Brain microvascular endothelial cell (primary cell): ENCODE data around the gene KCNB1.

Experiments used
- DNase-seq: peaks from one replicate; pipeline ENCODE4 v3.0.0-alpha.2; 2020
- H3K27ac ChIP-seq: fragments of 250-450 bp; sonication (Bioruptor Pico); 2 replicates; pipeline ENCODE4 v1.5.1; 2020; ENCODE audit warnings: mild to moderate bottlenecking, moderate library complexity
- H3K27me3 ChIP-seq: fragments of 250-450 bp; sonication (Bioruptor Pico); replicated peaks from 2 replicates; pipeline ENCODE4 v1.5.1; 2020; ENCODE audit warnings: mild to moderate bottlenecking
- H3K36me3 ChIP-seq: fragments of 250-450 bp; sonication (Bioruptor Pico); replicated peaks from 2 replicates; pipeline ENCODE4 v1.5.1; 2020; ENCODE audit warnings: mild to moderate bottlenecking
- H3K4me3 ChIP-seq: 2 replicates; pipeline ENCODE4 v1.5.1; 2011; ENCODE audit warnings: low read depth, mild to moderate bottlenecking, control low read depth, low read length, moderate library complexity
- CTCF ChIP-seq: IDR thresholded peaks from 2 replicates; pipeline ENCODE4 v1.5.1; 2011; ENCODE audit warnings: low read depth, mild to moderate bottlenecking, moderate library complexity, low read length, control low read depth, inconsistent platforms; ENCODE audit errors: missing control alignments
- in situ Hi-C: cut with HindIII; loops from 2 replicates; pipeline ENCODE4 v1.10.0; 2017; ENCODE audit warnings: low sequenced_read_pairs, low pct_ligation_motif_present

The KCNB1 gene

GRCh38 chr20:49372095-49372734, 110.3 kb downstream of the KCNB1 start:
- no peak overlapping the region for H3K27ac ChIP-seq
- peaks cover 19% of the 10 kb centered on the region for H3K27me3 ChIP-seq
- in situ Hi-C loops, result no loop called here
- TF ChIP-seq CTCF, result no peak
- H3K36me3 ChIP-seq, result no peaks in the 10 kb centered on the region
- no peak overlapping the region for H3K4me3 ChIP-seq
- DNase-seq, result no peak

GRCh38 chr20:49368596-49368995, 113.9 kb downstream of the KCNB1 start:
- Histone ChIP-seq H3K27ac (no peak overlapping the region), H3K27me3 (peaks cover 31% of the 10 kb centered on the region), H3K4me3 (no peak overlapping the region), H3K36me3 (no peaks in the 10 kb centered on the region)
- no peak for DNase-seq
- in situ Hi-C loops, result no loop called here
- no peak for TF ChIP-seq CTCF

GRCh38 chr20:49367113-49367512, 115.4 kb downstream of the KCNB1 start:
- Histone ChIP-seq H3K36me3 (no peaks in the 10 kb centered on the region), H3K27ac (no peak overlapping the region), H3K27me3 (peaks cover 31% of the 10 kb centered on the region), H3K4me3 (no peak overlapping the region)
- no peak for DNase-seq
- TF ChIP-seq CTCF, result no peak
- in situ Hi-C loops, result no loop called here

- peaks cover 31% of the 10 kb centered on the region for H3K27me3 ChIP-seq
- H3K4me3 ChIP-seq, result no peak overlapping the region
- no peak for TF ChIP-seq CTCF
- in situ Hi-C loops, result no loop called here
- no peak overlapping the region for H3K27ac ChIP-seq
- H3K36me3 ChIP-seq, result no peaks in the 10 kb centered on the region
- no peak for DNase-seq
Observed at GRCh38 chr20:49366687-49367086, 115.8 kb downstream of the KCNB1 start.

- peaks cover 12% of the 10 kb centered on the region for H3K27me3 ChIP-seq
- no peak overlapping the region for H3K4me3 ChIP-seq
- no peaks in the 10 kb centered on the region for H3K36me3 ChIP-seq
- no peak overlapping the region for H3K27ac ChIP-seq
- in situ Hi-C loops, result no loop called here
- no peak for TF ChIP-seq CTCF
- DNase-seq, result no peak
Observed at GRCh38 chr20:49361862-49362660, 120.4 kb downstream of the KCNB1 start.
